Measurements from ENCODE around the gene SYNGR3.

DNA sequence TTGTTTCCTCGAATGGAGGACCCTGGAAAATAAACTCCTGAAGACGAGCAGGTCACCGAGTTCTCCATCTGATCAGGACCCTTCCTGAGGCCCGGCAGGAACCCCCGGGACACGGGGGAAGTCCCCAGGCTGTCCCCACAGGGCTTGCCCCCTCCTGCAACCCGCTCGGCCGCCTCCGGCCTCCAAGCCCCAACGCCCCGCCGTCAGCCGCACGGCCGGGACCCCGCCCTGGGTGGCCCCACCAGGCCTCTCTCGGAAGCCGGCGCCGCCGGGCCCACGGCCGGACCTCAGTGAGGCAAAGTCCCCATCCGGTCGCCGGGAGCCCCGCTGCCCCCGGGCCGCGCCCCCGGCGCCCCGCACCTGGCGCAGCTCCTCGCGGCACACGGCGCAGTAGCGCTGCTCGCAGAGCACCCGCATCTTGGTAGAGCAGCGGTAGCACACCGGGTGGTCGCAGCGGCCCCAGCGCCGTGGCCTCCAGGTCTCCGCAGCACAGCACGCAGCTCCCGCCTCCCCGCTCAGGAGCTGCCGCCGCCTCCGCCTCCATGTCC is 19.5 kb downstream of the SYNGR3 start:
- TF ChIP-seq POLR2A (IDR thresholded peaks at IDR 0.05) (no peak), CTCF (IDR thresholded peaks at IDR 0.05) (no peak)
